GM20431 (cell line): ENCODE measurements around the gene KLHL29.

Experiments used
- in situ Hi-C: fragments of 300-500 bp; cut with MseI, MboI; formaldehyde crosslinking; loops from one replicate; pipeline ENCODE4 v1.15.0; 2020; ENCODE audit warnings: low sequenced_read_pairs; ENCODE audit not compliant: unreplicated experiment

Gene KLHL29

GRCh38 chr2:23464905-23465537 lies 80.0 kb downstream of the KLHL29 start:
- in situ Hi-C loops, result no loop called here

- in situ Hi-C loops, result no loop called here
Observed at GRCh38 chr2:23465936-23466335, 81.0 kb downstream of the KLHL29 start.

GRCh38 chr2:23467618-23468017 lies 82.6 kb downstream of the KLHL29 start:
- in situ Hi-C loops, result no loop called here

- in situ Hi-C loops, result no loop called here
Observed at GRCh38 chr2:23468474-23469141, 83.6 kb downstream of the KLHL29 start.

GRCh38 chr2:23469142-23469540 lies 84.2 kb downstream of the KLHL29 start:
- in situ Hi-C loops, result no loop called here

- in situ Hi-C loops, result no loop called here
Observed at GRCh38 chr2:23475036-23475435, 90.1 kb downstream of the KLHL29 start.

GRCh38 chr2:23475473-23475872 lies 90.5 kb downstream of the KLHL29 start:
- in situ Hi-C loops, result no loop called here

- in situ Hi-C loops, result no loop called here
Observed at GRCh38 chr2:23476786-23477185, 91.8 kb downstream of the KLHL29 start.

GRCh38 chr2:23477392-23477791 lies 92.4 kb downstream of the KLHL29 start:
- in situ Hi-C loops, result no loop called here

- in situ Hi-C loops, result no loop called here
Observed at GRCh38 chr2:23478087-23478932, 93.3 kb downstream of the KLHL29 start.

GRCh38 chr2:23478933-23479683 lies 94.1 kb downstream of the KLHL29 start:
- in situ Hi-C loops, result no loop called here

- in situ Hi-C loops, result no loop called here
Observed at GRCh38 chr2:23480957-23481797, 96.2 kb downstream of the KLHL29 start.

- in situ Hi-C loops, result no loop called here
Observed at GRCh38 chr2:23482188-23482587, 97.2 kb downstream of the KLHL29 start.

- in situ Hi-C loops, result no loop called here
Observed at GRCh38 chr2:23482607-23483006, 97.6 kb downstream of the KLHL29 start.

GRCh38 chr2:23483791-23484190 lies 98.8 kb downstream of the KLHL29 start:
- in situ Hi-C loops, result no loop called here

- in situ Hi-C loops, result no loop called here
Observed at GRCh38 chr2:23484275-23484674, 99.3 kb downstream of the KLHL29 start.

GRCh38 chr2:23484767-23485166 lies 99.8 kb downstream of the KLHL29 start:
- in situ Hi-C loops, result no loop called here

GRCh38 chr2:23485261-23485660 lies 100.3 kb downstream of the KLHL29 start:
- in situ Hi-C loops, result no loop called here

- in situ Hi-C loops, result no loop called here
Observed at GRCh38 chr2:23485841-23486683, 101.1 kb downstream of the KLHL29 start.
